B cell (primary cell): ENCODE results near the gene LRRC15.

Experiments
- CTCF ChIP-seq: fragments of 200-600 bp; IDR thresholded peaks from one replicate; pipeline ENCODE4 v1.8.0; 2022; ENCODE audit warnings: antibody characterized with exemption, mild to moderate bottlenecking
- EZH2 ChIP-seq: IDR thresholded peaks from 2 replicates; pipeline ENCODE4 v1.6.1; 2012; ENCODE audit warnings: borderline replicate concordance, low read depth, mild to moderate bottlenecking, moderate library complexity, low read length; ENCODE audit not compliant: insufficient read depth, poor library complexity, severe bottlenecking

GRCh38 chr3:194314388-194315068, 55.0 kb downstream of the LRRC15 start:
- TF ChIP-seq EZH2: no peak
- no peak for TF ChIP-seq CTCF
